HG02610 (cell line): ENCODE results near the gene VANGL2.

ENCODE experiments used
- ATAC-seq: cut with Tn5 transposase; IDR thresholded peaks from one replicate; pipeline ENCODE4 v1.9.1; 2021; ENCODE audit warnings: mild to moderate bottlenecking, moderate library complexity; ENCODE audit not compliant: unreplicated experiment

The VANGL2 gene

DNA sequence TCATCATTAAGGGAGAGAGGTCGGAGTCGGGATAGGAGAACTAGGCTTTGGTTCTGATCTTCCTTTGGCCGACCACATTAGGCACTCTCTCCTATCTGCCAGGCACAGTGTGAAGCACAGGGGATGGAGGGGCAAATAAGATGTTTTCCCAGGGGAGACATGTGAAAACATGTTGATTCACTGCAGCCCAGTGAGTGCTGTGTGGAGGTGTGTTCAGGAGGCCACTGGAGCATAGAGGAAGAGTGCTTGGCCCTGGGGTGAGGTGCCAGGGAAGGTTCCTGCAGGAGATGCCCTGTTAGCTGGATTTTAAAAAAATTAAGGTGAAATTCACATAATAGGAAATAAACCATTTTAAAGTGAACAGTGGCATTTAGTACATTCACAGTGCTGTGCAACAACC, 3.7 kb downstream of the VANGL2 start:
- no peak for ATAC-seq

DNA sequence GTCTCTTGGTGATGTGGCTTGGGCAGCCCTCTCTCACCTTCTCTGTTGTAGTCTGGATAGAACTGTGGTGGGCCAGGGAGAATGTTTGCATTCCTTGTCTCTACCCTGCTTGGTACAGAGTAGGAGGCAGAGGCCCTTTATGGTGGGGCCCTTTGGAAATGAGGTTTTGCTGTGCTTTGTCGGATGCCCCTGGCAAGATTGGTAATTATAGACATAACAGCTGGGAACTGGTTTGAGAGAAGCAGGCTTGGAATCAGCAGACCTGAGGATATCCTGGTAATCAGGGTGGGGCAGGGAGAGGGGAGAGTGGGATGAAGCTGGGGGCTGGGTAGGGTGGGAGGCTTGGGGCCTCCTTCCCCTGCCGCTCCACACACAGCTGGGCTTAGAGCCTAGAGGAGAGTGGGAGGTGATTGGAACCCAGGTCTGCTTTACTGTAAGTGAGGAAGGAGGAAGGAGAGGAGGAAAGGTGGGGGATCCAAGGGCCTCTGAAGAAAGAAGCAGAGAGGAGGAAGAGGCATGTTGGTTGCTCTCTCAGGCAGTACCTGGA, 5.0 kb downstream of the VANGL2 start:
- no peak for ATAC-seq

DNA sequence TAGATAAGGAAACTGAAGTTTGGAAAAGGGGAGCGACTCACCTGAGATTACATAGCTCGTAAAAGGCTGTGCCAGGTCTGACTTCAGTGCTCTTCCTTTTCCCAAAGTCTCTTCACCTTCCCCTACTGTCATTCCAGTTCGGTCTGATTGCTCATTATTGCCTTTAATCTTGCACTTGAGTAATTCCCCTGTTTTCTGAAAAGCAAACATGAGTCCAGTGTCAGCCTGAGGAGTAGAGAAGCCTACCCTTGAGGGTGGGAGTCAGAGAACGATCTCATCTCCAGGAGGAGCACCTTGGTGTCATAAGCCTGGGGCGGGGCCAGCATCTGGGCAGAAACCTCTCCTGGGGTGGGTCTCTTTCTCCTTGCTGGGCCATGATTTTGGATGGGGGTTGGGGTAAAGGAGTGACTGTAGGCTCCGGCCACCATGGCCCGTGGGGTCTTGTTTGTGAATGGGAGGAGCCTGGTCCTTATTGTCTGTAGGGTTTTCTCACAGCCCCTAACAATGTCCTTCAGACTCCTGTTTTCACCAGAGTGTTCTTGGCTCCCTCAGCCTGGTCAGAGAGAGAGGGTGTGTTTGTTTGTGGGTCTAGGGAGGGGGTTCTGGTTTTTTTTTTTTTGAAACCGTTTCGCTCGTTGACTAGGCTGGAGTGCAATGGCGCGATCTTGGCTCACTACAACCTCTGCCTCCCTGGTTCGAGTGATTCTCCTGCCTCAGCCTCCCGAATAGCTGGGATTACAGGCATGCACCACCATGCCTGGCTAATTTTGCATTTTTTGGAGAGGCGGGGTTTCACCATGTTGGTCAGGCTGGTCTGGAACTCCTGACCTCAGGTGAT, 6.0 kb downstream of the VANGL2 start:
- no peak for ATAC-seq

DNA sequence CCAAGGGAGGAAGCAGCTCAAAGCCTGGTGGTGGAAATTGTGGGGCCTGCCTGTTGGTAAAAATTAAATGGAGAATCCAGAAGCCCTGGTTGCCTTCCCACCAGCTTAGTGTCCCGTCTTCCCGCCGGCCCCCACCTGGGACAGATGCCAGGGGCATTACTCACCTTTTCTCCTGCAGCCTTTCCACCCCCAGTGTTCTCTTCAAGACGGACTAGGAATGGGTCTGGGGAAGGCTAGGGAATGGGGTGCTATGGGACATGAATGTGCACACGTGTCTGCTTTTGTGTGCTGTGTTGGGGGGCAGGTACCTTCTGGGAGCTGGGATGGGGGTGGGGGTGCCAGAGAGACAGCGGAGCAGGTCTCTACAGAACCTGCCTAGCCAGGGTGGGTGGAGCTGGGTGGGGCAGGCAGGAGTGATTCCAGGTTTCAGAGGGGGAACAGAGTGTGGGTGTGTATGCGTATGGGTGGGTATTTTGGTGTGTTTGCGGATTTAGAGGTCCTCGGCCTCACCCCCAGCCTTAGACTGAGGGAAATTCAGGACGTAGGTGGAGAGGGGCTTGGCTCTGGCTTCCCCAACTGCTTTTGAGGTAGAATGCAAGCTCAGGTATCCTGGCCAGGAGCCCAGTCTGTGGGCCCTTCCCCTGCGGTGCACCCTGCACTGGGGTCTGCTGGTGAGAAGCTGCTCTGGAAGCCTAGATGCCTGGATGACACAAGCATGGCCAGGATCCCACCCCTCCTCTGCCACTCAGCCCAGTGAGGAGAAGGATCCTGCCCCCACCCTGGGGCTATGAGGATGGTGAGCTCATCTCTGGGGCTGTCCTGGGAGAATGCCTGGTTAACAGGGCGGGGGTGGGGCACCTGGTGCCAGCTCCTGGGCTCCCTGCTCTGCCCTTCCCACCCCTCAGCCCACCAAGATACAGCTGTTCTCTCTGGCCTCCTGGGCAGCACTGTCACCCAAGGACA, 7.8 kb downstream of the VANGL2 start:
- no peak for ATAC-seq

DNA sequence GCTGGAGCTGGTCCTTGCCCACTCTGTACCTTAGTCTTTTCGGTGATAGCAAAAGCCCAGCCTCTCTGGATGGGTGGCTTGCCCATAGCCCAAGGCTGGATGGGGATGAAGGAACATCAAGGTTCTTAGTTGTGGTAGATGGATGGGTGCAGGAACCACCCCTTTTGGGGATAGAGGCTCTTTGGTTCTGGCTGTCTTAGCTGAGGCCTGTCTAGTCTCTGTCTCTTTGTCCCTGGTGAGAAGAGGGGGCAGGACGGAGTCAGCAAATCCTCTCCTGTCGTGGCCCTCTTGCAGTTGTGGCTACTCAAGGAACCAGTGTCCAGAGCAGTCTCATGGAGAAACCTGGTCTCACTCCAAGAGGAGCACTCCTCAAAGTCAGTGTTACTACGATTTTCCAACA, 8.5 kb downstream of the VANGL2 start:
- no peak for ATAC-seq

DNA sequence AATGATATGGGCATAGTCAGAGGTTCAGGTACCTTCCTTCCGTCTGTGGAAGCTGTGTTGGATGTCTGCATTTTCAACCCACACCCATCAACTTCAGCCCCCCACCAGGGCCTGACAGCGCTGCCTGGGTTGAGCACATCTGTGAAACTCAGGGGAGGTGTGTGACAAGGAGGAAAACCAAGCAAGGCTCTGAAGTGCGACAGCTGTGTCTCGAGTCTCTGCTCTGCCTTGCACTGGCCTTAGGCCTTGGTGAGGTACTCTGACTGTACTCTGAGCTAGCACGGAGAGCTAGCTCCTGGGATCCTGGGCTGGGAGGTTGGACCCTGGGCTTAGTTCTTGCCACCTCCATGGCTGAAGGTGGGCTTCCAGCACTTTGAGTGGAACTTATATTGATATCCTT, 9.1 kb downstream of the VANGL2 start:
- ATAC-seq, result no peak

DNA sequence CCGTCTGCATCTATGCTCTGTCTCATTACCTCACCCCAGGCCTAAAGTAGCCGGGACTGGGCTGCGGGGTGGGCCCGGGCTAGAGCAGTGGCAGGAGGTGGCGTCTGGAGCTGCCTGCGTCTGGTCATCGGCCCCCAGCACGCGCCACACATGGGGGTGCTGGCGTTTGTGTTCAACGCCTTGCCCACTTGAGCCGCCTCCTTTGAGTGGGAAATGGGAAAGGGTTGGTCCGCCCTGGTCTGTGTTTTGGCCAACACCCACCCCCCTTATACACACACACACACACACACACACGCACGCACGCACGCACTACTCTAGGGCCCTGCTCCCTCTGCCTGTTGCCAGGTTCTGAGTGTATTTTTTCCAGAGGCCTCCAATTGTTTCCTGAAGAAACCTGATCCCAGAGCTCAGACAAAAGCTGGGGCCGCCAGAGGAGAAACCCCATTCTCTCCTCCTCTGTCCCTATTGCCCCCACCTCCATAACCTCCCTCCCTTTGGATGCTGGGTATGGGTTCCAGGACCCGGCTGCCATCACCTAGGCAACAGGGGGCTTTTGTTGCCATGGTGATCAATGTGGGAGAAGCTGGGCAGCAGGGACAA, 10.1 kb downstream of the VANGL2 start:
- no peak for ATAC-seq

DNA sequence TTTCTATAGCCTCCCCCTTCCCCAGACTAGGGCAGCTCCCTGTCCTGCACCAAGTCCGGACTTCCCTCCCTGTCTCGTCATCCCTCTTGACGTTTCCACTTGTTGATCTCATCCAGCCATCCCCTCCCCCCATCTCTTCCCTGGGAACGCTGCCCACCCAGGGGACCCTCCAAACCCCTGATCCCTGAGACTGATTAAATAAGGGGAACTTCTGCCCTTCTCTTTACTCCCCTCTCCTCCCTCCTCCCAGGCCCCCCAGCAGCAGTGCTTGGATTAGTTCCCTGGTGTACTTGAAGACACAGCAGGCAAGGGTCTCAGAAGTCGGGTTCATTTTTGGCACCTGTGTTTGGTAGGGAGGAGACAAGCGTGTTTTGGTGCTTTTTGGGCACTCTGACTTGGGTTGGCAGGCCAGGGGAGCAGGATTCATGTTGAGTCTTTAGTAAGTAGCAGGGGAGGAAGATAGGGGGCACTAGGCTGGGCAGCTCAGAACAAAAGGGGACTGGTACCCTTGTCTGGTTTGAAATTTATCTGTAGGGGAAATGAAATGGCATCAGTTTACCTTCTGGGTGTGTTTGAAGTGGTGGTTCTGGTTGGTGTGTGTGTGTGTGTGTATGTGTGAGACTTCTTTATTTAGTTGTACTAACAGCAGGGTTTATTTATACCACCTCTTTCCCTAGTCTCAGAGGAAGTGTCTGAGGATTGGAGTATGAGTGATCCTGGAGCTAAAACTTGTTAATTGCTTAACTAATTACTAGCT, 11.1 kb downstream of the VANGL2 start:
- ATAC-seq, result no peak

DNA sequence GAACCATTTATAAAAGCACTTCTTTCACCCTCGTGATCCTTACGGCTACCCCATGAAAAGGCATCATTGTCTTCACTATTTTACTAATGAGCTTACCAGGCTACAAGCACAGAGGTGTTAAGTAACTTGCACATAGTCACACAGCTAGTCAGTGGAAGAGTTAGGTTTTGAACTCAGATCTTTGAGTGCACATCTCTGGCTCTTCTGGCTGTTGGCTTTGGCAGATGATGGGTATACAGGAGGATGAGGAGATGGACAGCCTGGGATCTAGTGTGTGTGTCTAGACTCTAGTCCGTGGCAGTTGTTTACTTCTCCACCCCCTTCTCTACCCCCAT, 11.6 kb downstream of the VANGL2 start:
- ATAC-seq, result no peak

DNA sequence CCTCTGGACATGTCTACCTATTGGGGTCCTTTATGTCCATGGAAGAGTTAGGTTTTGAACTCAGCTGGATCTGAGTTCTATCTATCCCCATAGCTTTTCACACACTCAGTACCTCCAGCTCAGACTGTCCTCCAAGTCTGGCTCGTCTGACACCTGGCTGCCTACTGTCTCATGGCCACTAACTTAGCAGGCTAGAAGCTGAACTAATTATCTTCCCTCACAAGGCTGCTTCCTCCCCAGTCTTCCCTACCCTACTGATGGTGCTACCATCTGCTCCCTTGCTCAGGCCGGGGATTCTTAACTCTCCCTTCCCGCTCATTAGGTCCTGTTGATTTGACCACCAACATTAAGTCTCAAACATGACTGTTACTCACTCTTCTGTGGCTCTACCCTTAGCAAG, 13.4 kb downstream of the VANGL2 start:
- ATAC-seq, result no peak

DNA sequence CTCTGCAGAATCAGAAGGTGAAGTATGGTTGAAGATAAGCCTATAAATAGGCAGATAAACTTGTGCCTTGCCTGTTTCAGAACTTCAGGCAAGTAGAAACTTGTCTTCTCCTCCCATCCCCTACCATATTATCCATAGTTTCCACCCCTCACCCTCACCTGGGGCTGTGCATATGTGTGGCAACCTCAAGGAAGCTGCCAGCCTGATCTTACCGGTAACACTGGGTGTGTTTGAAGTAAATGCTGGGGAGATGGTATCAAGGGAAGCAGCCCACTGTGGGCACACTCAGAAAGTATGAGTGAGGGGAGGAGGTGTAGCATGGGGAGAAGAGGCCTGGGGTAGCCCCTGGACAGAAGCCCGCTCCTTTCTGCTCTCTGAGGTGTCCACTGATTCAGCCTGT, 14.5 kb downstream of the VANGL2 start:
- ATAC-seq, result no peak

DNA sequence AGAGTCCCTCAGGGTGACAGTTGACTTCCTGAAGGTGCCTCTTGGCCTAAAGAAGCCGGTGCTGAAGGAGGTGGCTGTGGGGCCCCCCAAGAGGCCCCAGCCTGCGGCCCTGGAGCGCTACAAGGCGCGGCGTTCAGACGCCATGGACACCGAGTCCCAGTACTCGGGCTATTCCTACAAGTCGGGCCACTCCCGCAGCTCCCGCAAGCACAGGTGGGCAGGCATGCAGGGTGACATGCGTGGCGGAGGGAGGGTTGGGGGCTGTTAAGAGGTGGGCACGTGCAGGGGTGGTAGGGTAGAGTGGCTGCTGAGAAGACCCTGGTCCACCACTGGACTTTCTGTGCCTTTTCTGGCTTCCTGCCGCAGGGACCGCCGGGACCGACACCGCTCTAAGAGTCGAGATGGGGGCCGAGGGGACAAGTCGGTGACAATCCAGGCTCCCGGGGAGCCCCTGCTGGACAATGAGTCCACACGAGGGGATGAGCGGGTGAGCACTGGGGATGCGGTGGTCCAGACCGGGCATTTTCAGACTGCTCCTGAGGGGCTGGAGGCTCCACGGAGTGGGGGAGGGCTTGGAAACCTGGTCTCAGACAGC, 15.4 kb downstream of the VANGL2 start:
- no peak for ATAC-seq

DNA sequence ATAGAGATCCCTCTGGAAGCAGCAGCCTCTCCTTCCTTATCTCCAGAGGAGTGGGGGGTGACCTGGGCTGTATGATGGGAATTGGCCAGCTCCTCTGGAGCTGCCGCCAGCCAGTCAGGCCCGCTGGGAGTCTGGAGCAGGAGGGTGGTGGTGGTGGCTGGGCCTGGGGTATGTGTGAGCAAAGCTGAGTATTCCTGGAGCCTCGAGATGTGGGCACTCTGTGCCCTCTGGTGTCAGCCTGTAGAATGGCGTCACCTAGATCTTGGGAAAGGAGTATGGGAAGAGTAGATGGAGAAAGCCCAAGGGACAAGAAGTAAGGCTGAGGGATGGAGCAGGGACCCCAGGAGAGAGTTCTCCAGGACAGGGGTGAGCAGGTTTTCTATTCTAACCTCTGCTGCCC, 16.0 kb downstream of the VANGL2 start:
- ATAC-seq, result no peak

DNA sequence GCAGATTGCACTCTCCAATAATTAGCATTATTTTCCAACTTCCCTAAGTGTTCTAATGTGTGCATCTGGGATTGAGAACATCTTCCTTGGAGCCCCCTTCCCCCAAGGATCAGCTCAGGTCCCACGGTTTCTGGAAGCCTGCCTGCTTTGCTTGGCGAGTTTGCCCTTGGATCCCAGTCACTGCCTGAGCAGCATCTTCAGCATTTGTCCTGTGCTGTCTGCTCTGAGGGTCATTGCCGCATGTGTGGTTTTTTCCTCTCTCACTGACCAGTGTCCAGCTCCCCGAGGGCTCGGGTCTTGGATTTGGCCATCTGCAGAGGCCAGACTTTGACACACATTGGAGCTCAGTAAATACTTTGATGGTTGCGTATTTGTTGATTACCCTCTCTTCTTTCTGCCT, 18.1 kb downstream of the VANGL2 start:
- no peak for ATAC-seq

DNA sequence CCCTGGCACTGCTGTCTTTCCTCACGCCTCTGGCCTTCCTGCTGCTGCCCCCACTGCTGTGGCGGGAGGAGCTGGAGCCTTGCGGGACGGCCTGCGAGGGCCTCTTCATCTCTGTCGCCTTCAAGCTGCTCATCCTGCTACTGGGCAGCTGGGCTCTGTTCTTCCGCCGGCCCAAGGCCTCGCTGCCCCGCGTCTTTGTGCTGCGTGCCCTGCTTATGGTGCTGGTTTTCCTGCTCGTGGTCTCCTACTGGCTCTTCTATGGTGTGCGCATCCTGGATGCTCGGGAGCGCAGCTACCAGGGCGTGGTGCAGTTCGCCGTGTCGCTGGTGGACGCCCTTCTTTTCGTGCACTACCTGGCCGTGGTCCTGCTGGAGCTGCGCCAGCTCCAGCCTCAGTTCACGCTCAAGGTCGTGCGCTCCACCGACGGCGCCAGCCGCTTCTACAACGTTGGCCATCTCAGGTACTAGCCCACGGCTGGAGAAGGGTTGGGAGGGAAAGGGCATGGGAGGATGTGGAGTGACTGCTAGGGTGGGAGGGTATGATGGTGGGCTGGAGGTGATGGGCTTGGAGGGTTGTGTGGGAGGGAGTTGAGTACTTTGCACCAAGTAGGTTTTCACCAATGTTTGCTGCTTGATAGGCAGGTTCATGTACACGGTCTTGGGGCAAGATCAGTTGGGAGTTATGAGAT, 18.9 kb downstream of the VANGL2 start:
- ATAC-seq, result no peak

DNA sequence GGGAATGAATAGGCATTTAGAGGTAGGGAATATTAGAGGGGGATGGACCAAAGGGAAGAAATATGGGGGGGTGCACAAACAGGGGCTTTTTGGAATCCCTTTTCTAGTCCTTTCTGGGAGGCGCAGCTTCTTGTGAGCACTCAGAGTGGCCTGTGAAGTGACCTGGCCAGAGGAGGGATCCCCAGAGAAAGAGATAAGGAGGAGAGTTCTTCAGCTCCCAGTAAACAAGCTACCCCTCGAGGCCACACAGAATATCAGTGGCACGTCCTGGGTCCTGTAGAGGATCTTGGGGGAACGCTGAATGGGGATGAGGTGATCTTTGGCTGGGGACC, 19.4 kb downstream of the VANGL2 start:
- no peak for ATAC-seq

DNA sequence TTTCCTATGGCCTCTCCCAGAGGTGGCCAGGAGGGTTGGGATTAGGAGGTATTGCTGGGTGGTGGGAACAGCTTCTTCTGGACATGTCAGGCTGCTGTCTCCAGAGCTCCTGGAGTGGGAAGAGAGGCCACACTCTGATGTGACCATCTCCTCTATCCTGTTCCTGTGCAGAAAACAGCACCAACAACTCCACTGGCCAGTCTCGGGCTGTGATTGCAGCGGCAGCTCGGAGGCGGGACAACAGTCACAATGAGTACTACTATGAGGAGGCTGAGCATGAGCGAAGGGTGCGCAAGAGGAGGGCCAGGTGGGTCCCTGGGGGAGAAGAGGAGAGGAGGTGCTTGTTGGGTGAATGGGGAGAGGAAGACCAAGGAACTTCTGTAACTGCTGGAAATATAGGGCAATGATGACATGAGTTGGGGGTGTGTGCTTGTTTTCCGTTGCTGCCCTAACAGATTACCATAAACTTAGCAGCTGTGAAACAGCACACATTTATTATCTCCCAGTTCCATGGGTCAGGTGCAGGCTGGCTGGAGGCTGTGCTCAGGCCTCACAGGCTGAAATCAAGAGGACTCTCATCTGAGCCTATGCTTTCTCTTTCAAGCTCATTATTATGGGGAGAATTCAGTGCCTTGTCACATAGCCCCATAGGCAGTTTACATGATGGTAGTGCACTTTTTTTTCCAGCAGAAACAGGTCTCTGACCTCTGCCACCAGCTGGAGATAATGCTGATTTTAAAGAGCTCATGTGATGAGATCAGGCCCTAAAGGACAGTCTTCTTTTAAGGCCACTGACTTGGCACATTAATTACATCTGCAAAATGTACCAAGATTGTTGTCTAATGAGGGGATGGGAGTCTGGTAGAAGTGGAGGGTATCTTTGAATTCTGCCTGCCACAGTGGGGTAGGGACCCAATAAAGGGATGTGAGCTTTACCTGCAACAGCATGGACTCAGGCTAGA, 20.8 kb downstream of the VANGL2 start:
- no peak for ATAC-seq

DNA sequence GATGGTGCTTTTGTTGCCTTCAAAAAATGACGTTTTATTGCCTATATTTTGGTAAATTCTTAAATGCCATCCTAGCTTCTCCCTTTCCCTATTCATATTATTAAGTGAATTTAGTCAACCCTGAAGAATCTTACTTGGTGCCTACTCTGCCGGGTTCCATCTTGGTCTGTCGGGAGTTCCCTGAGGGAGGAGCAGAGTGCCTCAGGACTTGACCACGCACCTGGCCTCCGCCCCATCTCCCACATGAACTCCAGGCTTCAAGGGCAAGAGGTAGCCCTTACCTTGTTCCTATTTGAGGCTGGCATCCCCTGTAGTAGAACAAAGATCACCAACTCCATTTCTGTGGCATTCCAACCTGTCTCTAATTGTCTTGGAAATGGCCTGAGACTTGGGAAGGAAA, 21.5 kb downstream of the VANGL2 start:
- ATAC-seq, result no peak

DNA sequence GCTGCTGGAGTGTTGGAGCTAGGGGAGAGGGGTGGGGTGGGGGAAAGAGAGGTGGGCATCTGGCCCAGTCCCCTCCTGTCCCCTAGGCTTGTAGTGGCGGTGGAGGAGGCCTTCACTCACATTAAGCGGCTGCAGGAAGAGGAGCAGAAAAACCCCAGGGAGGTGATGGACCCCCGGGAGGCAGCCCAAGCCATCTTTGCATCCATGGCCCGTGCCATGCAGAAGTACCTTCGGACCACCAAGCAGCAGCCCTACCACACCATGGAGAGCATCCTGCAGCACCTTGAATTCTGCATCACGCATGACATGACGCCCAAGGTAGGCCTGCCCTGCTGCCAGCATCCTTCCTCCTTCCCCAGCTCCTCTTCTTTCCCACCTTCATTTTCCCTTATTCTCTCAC, 23.6 kb downstream of the VANGL2 start:
- ATAC-seq, result no peak
